ENCODE results near the gene PEX6. TPM values are rescaled to one million over a fixed set of nuclear protein-coding genes. Genes with fewer than 3 reads are reported as not detected.

Gene PEX6
- polyA plus RNA-seq, 1 of the 3 experiments (the other 2 are of a cell fraction) = 15.3 TPM

DNA sequence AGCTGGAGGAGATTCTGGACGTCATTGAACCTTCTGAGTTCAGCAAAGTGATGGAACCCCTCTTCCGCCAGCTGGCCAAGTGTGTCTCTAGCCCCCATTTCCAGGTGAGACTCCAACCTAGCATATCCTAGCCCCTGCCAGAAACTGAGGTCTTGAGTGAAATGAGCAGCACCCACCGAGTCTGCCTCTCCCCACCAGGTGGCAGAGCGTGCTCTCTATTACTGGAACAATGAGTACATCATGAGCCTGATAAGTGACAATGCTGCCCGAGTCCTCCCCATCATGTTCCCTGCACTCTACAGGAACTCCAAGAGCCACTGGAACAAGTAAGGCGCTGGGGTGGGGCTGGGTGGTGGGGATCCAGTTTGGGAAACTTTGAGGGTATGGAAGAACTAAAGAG, 30.1 kb upstream of the PEX6 start:
- 73% methylated on average over 4 of the region's 6 CpGs for WGBS (ENCODE audit: low lambda C conversion rate)
- peak; percentile 69 for DNase-seq
- Histone ChIP-seq H3K4me2 (no peak overlapping the region), H3K4me3 (ENCODE audit: low read depth in 2 of 2, low read length in 1 of 2) (no peak overlapping the region), H3K79me2 (ENCODE audit: insufficient read depth) (peaks cover 28% of the 10 kb centered on the region), H3K4me1 (ENCODE audit: control insufficient read depth in 1 of 2, insufficient read depth in 2 of 2, low read depth in 1 of 2, low read length in 1 of 2) (peaks cover 0 to 14% of the 10 kb centered on the region in 2 experiments; a peak in 2 of 4 replicates), H3K9ac (no peak overlapping the region), H3K27me3 (ENCODE audit: insufficient read depth) (no peaks in the 10 kb centered on the region), H3F3A (replicated peaks; ENCODE audit: insufficient read depth) (peaks cover 16% of the 10 kb centered on the region), H3K9me3 (no peaks in the 10 kb centered on the region), H3K36me3 (replicated peaks in 1 of 2; ENCODE audit: control insufficient read depth in 1 of 2, insufficient read depth in 2 of 2, low read length in 1 of 2) (peaks cover 34 to 54% of the 10 kb centered on the region in 2 experiments), H3K9me2 (no peaks in the 10 kb centered on the region), H2AFZ (ENCODE audit: low read depth) (no peak overlapping the region), H4K20me1 (ENCODE audit: insufficient read depth) (no peaks in the 10 kb centered on the region), H3K27ac (ENCODE audit: low read depth in 2 of 2, low read length in 1 of 2) (no peak overlapping the region)
- CTCF ChIA-PET = interaction anchor here (0.8 to 3.3 kb wide), 8 partner anchors 9 to 134 kb away, joined by 3 to 26 read pairs (median 4); partner anchors contain the start of genes PEX6 and PPP2R5D
- TF ChIP-seq RAD21 (IDR thresholded peaks at IDR 0.05; ENCODE audit: low read length) = peak; percentile 61
- TF ChIP-seq FOXJ3 (CRISPR knock-in tag; IDR thresholded peaks at IDR 0.05) = no peak
- no peak for TF ChIP-seq MXI1 (IDR thresholded peaks at IDR 0.05; ENCODE audit: low read depth, low read length)
- TF ChIP-seq, protein P1, sequence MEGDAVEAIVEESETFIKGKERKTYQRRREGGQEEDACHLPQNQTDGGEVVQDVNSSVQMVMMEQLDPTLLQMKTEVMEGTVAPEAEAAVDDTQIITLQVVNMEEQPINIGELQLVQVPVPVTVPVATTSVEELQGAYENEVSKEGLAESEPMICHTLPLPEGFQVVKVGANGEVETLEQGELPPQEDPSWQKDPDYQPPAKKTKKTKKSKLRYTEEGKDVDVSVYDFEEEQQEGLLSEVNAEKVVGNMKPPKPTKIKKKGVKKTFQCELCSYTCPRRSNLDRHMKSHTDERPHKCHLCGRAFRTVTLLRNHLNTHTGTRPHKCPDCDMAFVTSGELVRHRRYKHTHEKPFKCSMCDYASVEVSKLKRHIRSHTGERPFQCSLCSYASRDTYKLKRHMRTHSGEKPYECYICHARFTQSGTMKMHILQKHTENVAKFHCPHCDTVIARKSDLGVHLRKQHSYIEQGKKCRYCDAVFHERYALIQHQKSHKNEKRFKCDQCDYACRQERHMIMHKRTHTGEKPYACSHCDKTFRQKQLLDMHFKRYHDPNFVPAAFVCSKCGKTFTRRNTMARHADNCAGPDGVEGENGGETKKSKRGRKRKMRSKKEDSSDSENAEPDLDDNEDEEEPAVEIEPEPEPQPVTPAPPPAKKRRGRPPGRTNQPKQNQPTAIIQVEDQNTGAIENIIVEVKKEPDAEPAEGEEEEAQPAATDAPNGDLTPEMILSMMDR (IDR thresholded peaks at IDR 0.05) = peak; percentile 59
- TF ChIP-seq TEAD4 (IDR thresholded peaks at IDR 0.05; ENCODE audit: borderline replicate concordance, insufficient read depth) = no peak
- TF ChIP-seq, protein P2, sequence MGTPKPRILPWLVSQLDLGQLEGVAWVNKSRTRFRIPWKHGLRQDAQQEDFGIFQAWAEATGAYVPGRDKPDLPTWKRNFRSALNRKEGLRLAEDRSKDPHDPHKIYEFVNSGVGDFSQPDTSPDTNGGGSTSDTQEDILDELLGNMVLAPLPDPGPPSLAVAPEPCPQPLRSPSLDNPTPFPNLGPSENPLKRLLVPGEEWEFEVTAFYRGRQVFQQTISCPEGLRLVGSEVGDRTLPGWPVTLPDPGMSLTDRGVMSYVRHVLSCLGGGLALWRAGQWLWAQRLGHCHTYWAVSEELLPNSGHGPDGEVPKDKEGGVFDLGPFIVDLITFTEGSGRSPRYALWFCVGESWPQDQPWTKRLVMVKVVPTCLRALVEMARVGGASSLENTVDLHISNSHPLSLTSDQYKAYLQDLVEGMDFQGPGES (IDR thresholded peaks at IDR 0.05; ENCODE audit: low read depth, low read length) = no peak
- TF ChIP-seq GABPA (IDR thresholded peaks at IDR 0.05; ENCODE audit: low read depth) = no peak
- no peak for TF ChIP-seq FOSL2 (IDR thresholded peaks at IDR 0.05; ENCODE audit: borderline replicate concordance, low read depth)
- no peak for TF ChIP-seq MEF2A (IDR thresholded peaks at IDR 0.05; ENCODE audit: borderline replicate concordance, low read depth)
- no peak for TF ChIP-seq FOXM1 (IDR thresholded peaks at IDR 0.05; ENCODE audit: low read depth)
- TF ChIP-seq TAF1 (IDR thresholded peaks at IDR 0.05; ENCODE audit: borderline replicate concordance, low read depth, low read length) = no peak
- TF ChIP-seq NRF1 (IDR thresholded peaks at IDR 0.05; ENCODE audit: low read depth, low read length) = no peak
- TF ChIP-seq, protein P3, sequence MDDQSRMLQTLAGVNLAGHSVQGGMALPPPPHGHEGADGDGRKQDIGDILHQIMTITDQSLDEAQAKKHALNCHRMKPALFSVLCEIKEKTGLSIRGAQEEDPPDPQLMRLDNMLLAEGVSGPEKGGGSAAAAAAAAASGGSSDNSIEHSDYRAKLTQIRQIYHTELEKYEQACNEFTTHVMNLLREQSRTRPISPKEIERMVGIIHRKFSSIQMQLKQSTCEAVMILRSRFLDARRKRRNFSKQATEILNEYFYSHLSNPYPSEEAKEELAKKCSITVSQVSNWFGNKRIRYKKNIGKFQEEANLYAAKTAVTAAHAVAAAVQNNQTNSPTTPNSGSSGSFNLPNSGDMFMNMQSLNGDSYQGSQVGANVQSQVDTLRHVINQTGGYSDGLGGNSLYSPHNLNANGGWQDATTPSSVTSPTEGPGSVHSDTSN (IDR thresholded peaks at IDR 0.05) = no peak
- TF ChIP-seq, protein P4, sequence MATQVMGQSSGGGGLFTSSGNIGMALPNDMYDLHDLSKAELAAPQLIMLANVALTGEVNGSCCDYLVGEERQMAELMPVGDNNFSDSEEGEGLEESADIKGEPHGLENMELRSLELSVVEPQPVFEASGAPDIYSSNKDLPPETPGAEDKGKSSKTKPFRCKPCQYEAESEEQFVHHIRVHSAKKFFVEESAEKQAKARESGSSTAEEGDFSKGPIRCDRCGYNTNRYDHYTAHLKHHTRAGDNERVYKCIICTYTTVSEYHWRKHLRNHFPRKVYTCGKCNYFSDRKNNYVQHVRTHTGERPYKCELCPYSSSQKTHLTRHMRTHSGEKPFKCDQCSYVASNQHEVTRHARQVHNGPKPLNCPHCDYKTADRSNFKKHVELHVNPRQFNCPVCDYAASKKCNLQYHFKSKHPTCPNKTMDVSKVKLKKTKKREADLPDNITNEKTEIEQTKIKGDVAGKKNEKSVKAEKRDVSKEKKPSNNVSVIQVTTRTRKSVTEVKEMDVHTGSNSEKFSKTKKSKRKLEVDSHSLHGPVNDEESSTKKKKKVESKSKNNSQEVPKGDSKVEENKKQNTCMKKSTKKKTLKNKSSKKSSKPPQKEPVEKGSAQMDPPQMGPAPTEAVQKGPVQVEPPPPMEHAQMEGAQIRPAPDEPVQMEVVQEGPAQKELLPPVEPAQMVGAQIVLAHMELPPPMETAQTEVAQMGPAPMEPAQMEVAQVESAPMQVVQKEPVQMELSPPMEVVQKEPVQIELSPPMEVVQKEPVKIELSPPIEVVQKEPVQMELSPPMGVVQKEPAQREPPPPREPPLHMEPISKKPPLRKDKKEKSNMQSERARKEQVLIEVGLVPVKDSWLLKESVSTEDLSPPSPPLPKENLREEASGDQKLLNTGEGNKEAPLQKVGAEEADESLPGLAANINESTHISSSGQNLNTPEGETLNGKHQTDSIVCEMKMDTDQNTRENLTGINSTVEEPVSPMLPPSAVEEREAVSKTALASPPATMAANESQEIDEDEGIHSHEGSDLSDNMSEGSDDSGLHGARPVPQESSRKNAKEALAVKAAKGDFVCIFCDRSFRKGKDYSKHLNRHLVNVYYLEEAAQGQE (IDR thresholded peaks at IDR 0.05; ENCODE audit: low read depth, low read length) = no peak
- TF ChIP-seq, protein P5, sequence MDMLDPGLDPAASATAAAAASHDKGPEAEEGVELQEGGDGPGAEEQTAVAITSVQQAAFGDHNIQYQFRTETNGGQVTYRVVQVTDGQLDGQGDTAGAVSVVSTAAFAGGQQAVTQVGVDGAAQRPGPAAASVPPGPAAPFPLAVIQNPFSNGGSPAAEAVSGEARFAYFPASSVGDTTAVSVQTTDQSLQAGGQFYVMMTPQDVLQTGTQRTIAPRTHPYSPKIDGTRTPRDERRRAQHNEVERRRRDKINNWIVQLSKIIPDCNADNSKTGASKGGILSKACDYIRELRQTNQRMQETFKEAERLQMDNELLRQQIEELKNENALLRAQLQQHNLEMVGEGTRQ (IDR thresholded peaks at IDR 0.05; ENCODE audit: borderline replicate concordance, low read depth, low read length) = no peak
- TF ChIP-seq EZH2phosphoT487 (IDR thresholded peaks at IDR 0.05; ENCODE audit: borderline replicate concordance, low read depth) = no peak
- TF ChIP-seq ELF1 (IDR thresholded peaks at IDR 0.05) = no peak
- no peak for TF ChIP-seq SIN3A (IDR thresholded peaks at IDR 0.05; ENCODE audit: borderline replicate concordance, low read depth, low read length)
- no peak for TF ChIP-seq RFX5 (IDR thresholded peaks at IDR 0.05; ENCODE audit: low read length)
- TF ChIP-seq NFIC (IDR thresholded peaks at IDR 0.05; ENCODE audit: borderline replicate concordance) = no peak
- no peak for TF ChIP-seq CHD2 (IDR thresholded peaks at IDR 0.05; ENCODE audit: low read length, partially characterized antibody)
- no peak for TF ChIP-seq GATA2 (CRISPR knock-in tag; IDR thresholded peaks at IDR 0.05)
- TF ChIP-seq SMC3 (IDR thresholded peaks at IDR 0.05; ENCODE audit: low read depth, low read length) = peak; percentile 60; the same call in 1 of the 2 replicates
- TF ChIP-seq POLR2AphosphoS5 (IDR thresholded peaks at IDR 0.05; ENCODE audit: low read depth, low read length) = no peak
- POLR2A ChIA-PET = no interaction called here

All from SK-N-SH (cell line).